ENCODE measurements around the gene EGFLAM.

The EGFLAM gene

GRCh38 chr5:38299585-38299984, 41.2 kb downstream of the EGFLAM start:
- H3K4me3 ChIP-seq (ENCODE audit: low read length): no peak overlapping the region
- no peak overlapping the region for H3K9ac ChIP-seq (ENCODE audit: low read depth, low read length)
- no peaks in the 10 kb centered on the region for H3K27me3 ChIP-seq (ENCODE audit: insufficient read depth, low read length)
- H3K9me3 ChIP-seq (ENCODE audit: insufficient read depth, low read depth, low read length): peaks cover 1% of the 10 kb centered on the region; the same call in 1 of the 2 replicates
- H3K27ac ChIP-seq (ENCODE audit: low read length): no peak overlapping the region
- no peaks in the 10 kb centered on the region for H3K4me1 ChIP-seq (ENCODE audit: insufficient read depth, low read length)
- no peaks in the 10 kb centered on the region for H3K36me3 ChIP-seq (ENCODE audit: insufficient read depth, low read depth, low read length)

- Histone ChIP-seq H3K9me3 (ENCODE audit: insufficient read depth, low read depth, low read length) (peaks cover 16% of the 10 kb centered on the region; the same call in 1 of the 2 replicates), H3K27me3 (ENCODE audit: insufficient read depth, low read length) (no peaks in the 10 kb centered on the region), H3K9ac (ENCODE audit: low read depth, low read length) (no peak overlapping the region), H3K4me1 (ENCODE audit: insufficient read depth, low read length) (no peaks in the 10 kb centered on the region), H3K4me3 (ENCODE audit: low read length) (no peak overlapping the region), H3K27ac (ENCODE audit: low read length) (no peak overlapping the region), H3K36me3 (ENCODE audit: insufficient read depth, low read depth, low read length) (no peaks in the 10 kb centered on the region)
Measured at GRCh38 chr5:38305148-38305547, 46.8 kb downstream of the EGFLAM start.

GRCh38 chr5:38307845-38308244, 49.5 kb downstream of the EGFLAM start:
- Histone ChIP-seq H3K9me3 (ENCODE audit: insufficient read depth, low read depth, low read length) (peaks cover 16% of the 10 kb centered on the region; the same call in 1 of the 2 replicates), H3K4me3 (ENCODE audit: low read length) (no peak overlapping the region), H3K4me1 (ENCODE audit: insufficient read depth, low read length) (no peaks in the 10 kb centered on the region), H3K27me3 (ENCODE audit: insufficient read depth, low read length) (no peaks in the 10 kb centered on the region), H3K9ac (ENCODE audit: low read depth, low read length) (no peak overlapping the region), H3K27ac (ENCODE audit: low read length) (no peak overlapping the region), H3K36me3 (ENCODE audit: insufficient read depth, low read depth, low read length) (no peaks in the 10 kb centered on the region)

GRCh38 chr5:38316544-38317224, 58.3 kb downstream of the EGFLAM start:
- H3K4me3 ChIP-seq (ENCODE audit: low read length): no peak overlapping the region
- H3K27me3 ChIP-seq (ENCODE audit: insufficient read depth, low read length): no peaks in the 10 kb centered on the region
- H3K36me3 ChIP-seq (ENCODE audit: insufficient read depth, low read depth, low read length): no peaks in the 10 kb centered on the region
- no peaks in the 10 kb centered on the region; the same call in 1 of the 2 replicates for H3K9me3 ChIP-seq (ENCODE audit: insufficient read depth, low read depth, low read length)
- no peaks in the 10 kb centered on the region for H3K4me1 ChIP-seq (ENCODE audit: insufficient read depth, low read length)
- H3K9ac ChIP-seq (ENCODE audit: low read depth, low read length): no peak overlapping the region
- no peak overlapping the region for H3K27ac ChIP-seq (ENCODE audit: low read length)

- no peak overlapping the region for H3K27ac ChIP-seq (ENCODE audit: low read length)
- H3K9ac ChIP-seq (ENCODE audit: low read depth, low read length): no peak overlapping the region
- H3K36me3 ChIP-seq (ENCODE audit: insufficient read depth, low read depth, low read length): no peaks in the 10 kb centered on the region
- H3K4me3 ChIP-seq (ENCODE audit: low read length): no peak overlapping the region
- H3K4me1 ChIP-seq (ENCODE audit: insufficient read depth, low read length): no peaks in the 10 kb centered on the region
- H3K9me3 ChIP-seq (ENCODE audit: insufficient read depth, low read depth, low read length): no peaks in the 10 kb centered on the region; the same call in 1 of the 2 replicates
- no peaks in the 10 kb centered on the region for H3K27me3 ChIP-seq (ENCODE audit: insufficient read depth, low read length)
Measured at GRCh38 chr5:38317868-38318267, 59.5 kb downstream of the EGFLAM start.

- Histone ChIP-seq H3K27me3 (ENCODE audit: insufficient read depth, low read length) (no peaks in the 10 kb centered on the region), H3K36me3 (ENCODE audit: insufficient read depth, low read depth, low read length) (no peaks in the 10 kb centered on the region), H3K27ac (ENCODE audit: low read length) (no peak overlapping the region), H3K4me3 (ENCODE audit: low read length) (no peak overlapping the region), H3K9me3 (ENCODE audit: insufficient read depth, low read depth, low read length) (no peaks in the 10 kb centered on the region; the same call in 1 of the 2 replicates), H3K4me1 (ENCODE audit: insufficient read depth, low read length) (no peaks in the 10 kb centered on the region), H3K9ac (ENCODE audit: low read depth, low read length) (no peak overlapping the region)
Measured at GRCh38 chr5:38319491-38319890, 61.1 kb downstream of the EGFLAM start.

GRCh38 chr5:38321978-38322377, 63.6 kb downstream of the EGFLAM start:
- H3K9me3 ChIP-seq (ENCODE audit: insufficient read depth, low read depth, low read length): no peaks in the 10 kb centered on the region; the same call in 1 of the 2 replicates
- H3K36me3 ChIP-seq (ENCODE audit: insufficient read depth, low read depth, low read length): no peaks in the 10 kb centered on the region
- H3K27ac ChIP-seq (ENCODE audit: low read length): no peak overlapping the region
- no peaks in the 10 kb centered on the region for H3K4me1 ChIP-seq (ENCODE audit: insufficient read depth, low read length)
- H3K9ac ChIP-seq (ENCODE audit: low read depth, low read length): no peak overlapping the region
- no peaks in the 10 kb centered on the region for H3K27me3 ChIP-seq (ENCODE audit: insufficient read depth, low read length)
- no peak overlapping the region for H3K4me3 ChIP-seq (ENCODE audit: low read length)

GRCh38 chr5:38323645-38324295, 65.4 kb downstream of the EGFLAM start:
- H3K9ac ChIP-seq (ENCODE audit: low read depth, low read length): no peak overlapping the region
- no peak overlapping the region for H3K4me3 ChIP-seq (ENCODE audit: low read length)
- H3K9me3 ChIP-seq (ENCODE audit: insufficient read depth, low read depth, low read length): no peaks in the 10 kb centered on the region; the same call in 1 of the 2 replicates
- H3K27me3 ChIP-seq (ENCODE audit: insufficient read depth, low read length): no peaks in the 10 kb centered on the region
- no peaks in the 10 kb centered on the region for H3K4me1 ChIP-seq (ENCODE audit: insufficient read depth, low read length)
- H3K36me3 ChIP-seq (ENCODE audit: insufficient read depth, low read depth, low read length): no peaks in the 10 kb centered on the region
- no peak overlapping the region for H3K27ac ChIP-seq (ENCODE audit: low read length)

GRCh38 chr5:38329132-38329715, 70.9 kb downstream of the EGFLAM start:
- H3K27ac ChIP-seq (ENCODE audit: low read length): no peak overlapping the region
- H3K4me1 ChIP-seq (ENCODE audit: insufficient read depth, low read length): no peaks in the 10 kb centered on the region; the same call in 1 of the 2 replicates
- H3K9ac ChIP-seq (ENCODE audit: low read depth, low read length): no peak overlapping the region

GRCh38 chr5:38330207-38330606, 71.8 kb downstream of the EGFLAM start:
- Histone ChIP-seq H3K27me3 (ENCODE audit: insufficient read depth, low read length) (no peaks in the 10 kb centered on the region), H3K36me3 (ENCODE audit: insufficient read depth, low read depth, low read length) (no peaks in the 10 kb centered on the region), H3K4me3 (ENCODE audit: low read length) (no peak overlapping the region), H3K27ac (ENCODE audit: low read length) (no peak overlapping the region), H3K9me3 (ENCODE audit: insufficient read depth, low read depth, low read length) (peaks cover 3% of the 10 kb centered on the region; the same call in 1 of the 2 replicates), H3K9ac (ENCODE audit: low read depth, low read length) (no peak overlapping the region), H3K4me1 (ENCODE audit: insufficient read depth, low read length) (no peaks in the 10 kb centered on the region; the same call in 1 of the 2 replicates)

More at GRCh38 chr5:38329132-38329715, 70.9 kb downstream of the EGFLAM start:
- Histone ChIP-seq H3K9me3 (ENCODE audit: insufficient read depth, low read depth, low read length) (peaks cover 3% of the 10 kb centered on the region; the same call in 1 of the 2 replicates), H3K4me3 (ENCODE audit: low read length) (no peak overlapping the region), H3K36me3 (ENCODE audit: insufficient read depth, low read depth, low read length) (no peaks in the 10 kb centered on the region), H3K27me3 (ENCODE audit: insufficient read depth, low read length) (no peaks in the 10 kb centered on the region)

- no peaks in the 10 kb centered on the region for H3K27me3 ChIP-seq (ENCODE audit: insufficient read depth, low read length)
Measured at GRCh38 chr5:38331831-38332230, 73.5 kb downstream of the EGFLAM start.

More at GRCh38 chr5:38331831-38332230, 73.5 kb downstream of the EGFLAM start:
- H3K4me3 ChIP-seq (ENCODE audit: low read length): no peak overlapping the region
- H3K27ac ChIP-seq (ENCODE audit: low read length): no peak overlapping the region
- no peak overlapping the region for H3K9ac ChIP-seq (ENCODE audit: low read depth, low read length)
- peaks cover 3% of the 10 kb centered on the region; the same call in 1 of the 2 replicates for H3K9me3 ChIP-seq (ENCODE audit: insufficient read depth, low read depth, low read length)
- H3K36me3 ChIP-seq (ENCODE audit: insufficient read depth, low read depth, low read length): no peaks in the 10 kb centered on the region
- no peaks in the 10 kb centered on the region; the same call in 1 of the 2 replicates for H3K4me1 ChIP-seq (ENCODE audit: insufficient read depth, low read length)
